Neural cell (in vitro differentiated cells): ENCODE results near the gene NIM1K.

Experiments
- EP300 ChIP-seq: fragments of 450-650 bp; conservative IDR thresholded peaks from 2 replicates; pipeline ENCODE4 v1.6.1; 2014; ENCODE audit warnings: antibody characterized with exemption, mild to moderate bottlenecking, moderate library complexity; ENCODE audit not compliant: poor library complexity, severe bottlenecking
- EZH2 ChIP-seq: fragments of 200-600, 300-800 bp; shearing (Covaris generic), sonication (generic); IDR thresholded peaks from 2 replicates; pipeline ENCODE4 v1.6.1; 2014; ENCODE audit warnings: antibody characterized with exemption, low read length, borderline replicate concordance, mild to moderate bottlenecking; ENCODE audit not compliant: insufficient read depth, poor library complexity, severe bottlenecking
- MXI1 ChIP-seq: fragments of 450-650 bp; conservative IDR thresholded peaks from 2 replicates; pipeline ENCODE4 v1.6.1; 2014; ENCODE audit warnings: antibody characterized with exemption, mild to moderate bottlenecking; ENCODE audit not compliant: poor library complexity, severe bottlenecking
- POLR2AphosphoS5 ChIP-seq: IDR thresholded peaks from 2 replicates; pipeline ENCODE4 v1.6.1; 2012
- RAD21 ChIP-seq: fragments of 450-650 bp; conservative IDR thresholded peaks from 2 replicates; pipeline ENCODE4 v1.6.1; 2014; ENCODE audit warnings: antibody characterized with exemption, mild to moderate bottlenecking, moderate library complexity
- REST ChIP-seq: IDR thresholded peaks from 2 replicates; pipeline ENCODE4 v1.6.1; 2012; ENCODE audit warnings: borderline replicate concordance
- SMC3 ChIP-seq: fragments of 450-650 bp; conservative IDR thresholded peaks from 2 replicates; pipeline ENCODE4 v1.6.1; 2014; ENCODE audit warnings: antibody characterized with exemption, mild to moderate bottlenecking, moderate library complexity; ENCODE audit not compliant: poor library complexity
- TAF1 ChIP-seq: IDR thresholded peaks from 2 replicates; pipeline ENCODE4 v1.6.1; 2012; ENCODE audit warnings: low read depth
- TF ChIP-seq, protein P1 (sequence below): fragments of 450-650 bp; IDR thresholded peaks from 2 replicates; pipeline ENCODE4 v1.5.1; 2014; ENCODE audit warnings: antibody characterized with exemption, mild to moderate bottlenecking, moderate library complexity; ENCODE audit not compliant: poor library complexity, severe bottlenecking

GRCh38 chr5:43315682-43316081 is 123.7 kb downstream of the NIM1K start:
- TF ChIP-seq, protein P1, sequence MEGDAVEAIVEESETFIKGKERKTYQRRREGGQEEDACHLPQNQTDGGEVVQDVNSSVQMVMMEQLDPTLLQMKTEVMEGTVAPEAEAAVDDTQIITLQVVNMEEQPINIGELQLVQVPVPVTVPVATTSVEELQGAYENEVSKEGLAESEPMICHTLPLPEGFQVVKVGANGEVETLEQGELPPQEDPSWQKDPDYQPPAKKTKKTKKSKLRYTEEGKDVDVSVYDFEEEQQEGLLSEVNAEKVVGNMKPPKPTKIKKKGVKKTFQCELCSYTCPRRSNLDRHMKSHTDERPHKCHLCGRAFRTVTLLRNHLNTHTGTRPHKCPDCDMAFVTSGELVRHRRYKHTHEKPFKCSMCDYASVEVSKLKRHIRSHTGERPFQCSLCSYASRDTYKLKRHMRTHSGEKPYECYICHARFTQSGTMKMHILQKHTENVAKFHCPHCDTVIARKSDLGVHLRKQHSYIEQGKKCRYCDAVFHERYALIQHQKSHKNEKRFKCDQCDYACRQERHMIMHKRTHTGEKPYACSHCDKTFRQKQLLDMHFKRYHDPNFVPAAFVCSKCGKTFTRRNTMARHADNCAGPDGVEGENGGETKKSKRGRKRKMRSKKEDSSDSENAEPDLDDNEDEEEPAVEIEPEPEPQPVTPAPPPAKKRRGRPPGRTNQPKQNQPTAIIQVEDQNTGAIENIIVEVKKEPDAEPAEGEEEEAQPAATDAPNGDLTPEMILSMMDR: no peak
- TF ChIP-seq POLR2AphosphoS5 (no peak), TAF1 (no peak), RAD21 (no peak), EZH2 (no peak), EP300 (no peak), MXI1 (no peak), SMC3 (no peak), REST (no peak)
